ENCODE data around the gene COL13A1.

DNA sequence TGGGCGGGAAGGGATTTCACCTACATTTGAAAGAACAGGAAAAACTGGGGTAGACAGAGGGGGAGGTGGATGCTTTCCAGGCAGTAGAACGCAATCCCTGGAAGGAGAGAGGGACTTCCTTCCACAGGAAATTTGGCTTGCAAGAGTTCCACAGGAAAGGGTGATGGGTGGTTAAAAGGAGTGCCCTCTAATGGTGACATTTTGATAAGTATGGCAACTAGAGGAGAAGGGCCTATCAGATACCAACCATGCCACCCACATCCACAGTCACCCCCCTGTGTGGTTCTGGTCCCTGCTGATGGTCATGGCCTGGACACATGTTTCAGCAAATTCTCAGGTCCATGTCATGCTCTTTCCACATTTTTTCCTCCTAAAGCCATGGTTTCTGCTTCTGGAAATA is 27.1 kb upstream of the COL13A1 start:
- TF ChIP-seq POLR2AphosphoS5 (IDR thresholded peaks at IDR 0.05) (no peak), EP300 (IDR thresholded peaks at IDR 0.05) (no peak)
